MCF 10A (cell line): Measurements from ENCODE around the gene SDK1. TPM values are rescaled to one million over a fixed set of nuclear protein-coding genes. Genes with fewer than 3 reads are reported as not detected.

Source experiments
- BruUV-seq: library from RNA; stranded (reverse); fragments of 400-500 nt; replicated peaks from 2 replicates; lab custom pipeline; 2021; lab: Mats Ljungman, UMichigan
- CTCF ChIA-PET: fragments of 300-600 bp; sonication (Branson Sonifier 250); formaldehyde crosslinking; extraction: SDS; loops from one replicate; lab custom pipeline; 2021; ENCODE audit warnings: antibody characterized with exemption, inconsistent platforms; lab: Yijun Ruan, JAX
- POLR2A ChIA-PET: fragments of 300-600, 350-650 bp; sonication (Branson Sonifier 250); formaldehyde crosslinking; extraction: SDS; loops from one replicate; lab custom pipeline; 2020; ENCODE audit warnings: antibody characterized with exemption, inconsistent platforms; lab: Yijun Ruan, JAX
- DNase-seq: peaks from one replicate; pipeline ENCODE4 v3.0.0-alpha.2; 2018; ENCODE audit not compliant: unreplicated experiment
- H3K27ac Mint-ChIP-seq: one replicate; pipeline ENCODE4 v1.8.0; 2022; ENCODE audit warnings: mild to moderate bottlenecking, low read depth, mixed read lengths; ENCODE audit not compliant: unreplicated experiment
- H3K27me3 Mint-ChIP-seq: one replicate; pipeline ENCODE4 v1.8.0; 2022; ENCODE audit warnings: mixed read lengths; ENCODE audit not compliant: insufficient read depth, unreplicated experiment
- H3K36me3 Mint-ChIP-seq: one replicate; pipeline ENCODE4 v1.8.0; 2022; ENCODE audit warnings: mild to moderate bottlenecking, moderate library complexity, mixed read lengths; ENCODE audit not compliant: insufficient read depth, unreplicated experiment
- H3K4me1 Mint-ChIP-seq: one replicate; pipeline ENCODE4 v1.8.0; 2022; ENCODE audit warnings: mixed read lengths; ENCODE audit not compliant: insufficient read depth, unreplicated experiment
- H3K4me3 Mint-ChIP-seq: one replicate; pipeline ENCODE4 v1.8.0; 2022; ENCODE audit warnings: mild to moderate bottlenecking, moderate library complexity, mixed read lengths; ENCODE audit not compliant: unreplicated experiment
- H3K9me3 Mint-ChIP-seq: one replicate; pipeline ENCODE4 v1.8.0; 2022; ENCODE audit warnings: mixed read lengths; ENCODE audit not compliant: unreplicated experiment
- intact Hi-C: fragments of 100-400 bp; cut with micrococcal nuclease; formaldehyde crosslinking; loops from 2 replicates; pipeline ENCODE4 v1.14.1; 2022
- total RNA-seq: library from RNA; stranded (reverse); gene quantifications from 2 replicates; pipeline ENCODE4 v1.2.3, GENCODE V29; 2022
- TF ChIP-seq, protein P1 (sequence below): fragments of 200-600 bp; IDR thresholded peaks from one replicate; pipeline ENCODE4 v1.8.0; 2022; ENCODE audit warnings: antibody characterized with exemption, mild to moderate bottlenecking; ENCODE audit not compliant: unreplicated experiment

SDK1 gene
- total RNA-seq, 1 experiment from 2014 or later: 3.3 TPM

GRCh38 chr7:4097001-4097609, 796.1 kb downstream of the SDK1 start:
- ChIA-PET POLR2A (no interaction called here), CTCF (interaction anchor here (0.5 to 0.6 kb wide), 2 partner anchors 19 to 351 kb away, joined by 3 to 5 read pairs; no protein-coding TSS in a partner anchor)
- no peak overlapping the region for H3K4me3 Mint-ChIP-seq
- no peak overlapping the region for H3K27ac Mint-ChIP-seq
- intact Hi-C loops: no loop called here
- BruUV-seq: no TSS peak
- TF ChIP-seq, protein P1, sequence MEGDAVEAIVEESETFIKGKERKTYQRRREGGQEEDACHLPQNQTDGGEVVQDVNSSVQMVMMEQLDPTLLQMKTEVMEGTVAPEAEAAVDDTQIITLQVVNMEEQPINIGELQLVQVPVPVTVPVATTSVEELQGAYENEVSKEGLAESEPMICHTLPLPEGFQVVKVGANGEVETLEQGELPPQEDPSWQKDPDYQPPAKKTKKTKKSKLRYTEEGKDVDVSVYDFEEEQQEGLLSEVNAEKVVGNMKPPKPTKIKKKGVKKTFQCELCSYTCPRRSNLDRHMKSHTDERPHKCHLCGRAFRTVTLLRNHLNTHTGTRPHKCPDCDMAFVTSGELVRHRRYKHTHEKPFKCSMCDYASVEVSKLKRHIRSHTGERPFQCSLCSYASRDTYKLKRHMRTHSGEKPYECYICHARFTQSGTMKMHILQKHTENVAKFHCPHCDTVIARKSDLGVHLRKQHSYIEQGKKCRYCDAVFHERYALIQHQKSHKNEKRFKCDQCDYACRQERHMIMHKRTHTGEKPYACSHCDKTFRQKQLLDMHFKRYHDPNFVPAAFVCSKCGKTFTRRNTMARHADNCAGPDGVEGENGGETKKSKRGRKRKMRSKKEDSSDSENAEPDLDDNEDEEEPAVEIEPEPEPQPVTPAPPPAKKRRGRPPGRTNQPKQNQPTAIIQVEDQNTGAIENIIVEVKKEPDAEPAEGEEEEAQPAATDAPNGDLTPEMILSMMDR: no peak
- no peaks in the 10 kb centered on the region for H3K27me3 Mint-ChIP-seq
- H3K4me1 Mint-ChIP-seq: no peaks in the 10 kb centered on the region
- no peaks in the 10 kb centered on the region for H3K9me3 Mint-ChIP-seq
- H3K36me3 Mint-ChIP-seq: no peaks in the 10 kb centered on the region
- DNase-seq: no peak

GRCh38 chr7:4098169-4098568, 797.1 kb downstream of the SDK1 start:
- BruUV-seq: no TSS peak
- H3K9me3 Mint-ChIP-seq: no peaks in the 10 kb centered on the region
- H3K4me3 Mint-ChIP-seq: no peak overlapping the region
- intact Hi-C loops: no loop called here
- H3K27me3 Mint-ChIP-seq: no peaks in the 10 kb centered on the region
- no peak overlapping the region for H3K27ac Mint-ChIP-seq
- TF ChIP-seq, protein P1: no peak
- no peak for DNase-seq
- CTCF ChIA-PET: no interaction called here
- POLR2A ChIA-PET: no interaction called here
- no peaks in the 10 kb centered on the region for H3K36me3 Mint-ChIP-seq
- H3K4me1 Mint-ChIP-seq: peaks cover under 1% of the 10 kb centered on the region

DNA sequence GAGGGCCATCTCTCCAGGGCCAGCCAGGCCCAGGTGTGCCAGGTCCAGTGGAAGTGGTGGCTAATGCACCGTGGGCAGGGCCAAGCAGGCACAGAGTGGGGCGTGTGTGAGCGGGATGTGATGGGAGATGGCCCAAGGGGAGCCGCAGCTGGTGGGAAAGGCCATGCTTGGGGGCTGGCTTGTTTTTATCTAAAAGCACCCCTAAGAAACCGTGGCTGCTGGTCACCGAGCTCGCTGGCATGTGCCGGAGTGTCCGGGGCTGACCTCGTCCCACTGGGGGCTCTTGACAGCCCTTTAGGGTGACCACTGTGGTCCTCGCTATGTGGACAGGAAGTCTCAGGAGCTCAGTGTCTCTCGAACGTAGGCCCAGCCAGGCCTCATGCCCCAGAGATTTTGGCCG, 798.6 kb downstream of the SDK1 start:
- H3K9me3 Mint-ChIP-seq: no peaks in the 10 kb centered on the region
- no TSS peak for BruUV-seq
- H3K36me3 Mint-ChIP-seq: no peaks in the 10 kb centered on the region
- TF ChIP-seq, protein P1: no peak
- intact Hi-C loops: loop anchor here (5.0 kb wide), 1 partner anchor 378 kb away; no protein-coding TSS in a partner anchor
- no peak overlapping the region for H3K4me3 Mint-ChIP-seq
- no peak for DNase-seq
- ChIA-PET POLR2A (no interaction called here), CTCF (no interaction called here)
- H3K27me3 Mint-ChIP-seq: no peaks in the 10 kb centered on the region
- H3K27ac Mint-ChIP-seq: no peak overlapping the region
- H3K4me1 Mint-ChIP-seq: peaks cover 5% of the 10 kb centered on the region

DNA sequence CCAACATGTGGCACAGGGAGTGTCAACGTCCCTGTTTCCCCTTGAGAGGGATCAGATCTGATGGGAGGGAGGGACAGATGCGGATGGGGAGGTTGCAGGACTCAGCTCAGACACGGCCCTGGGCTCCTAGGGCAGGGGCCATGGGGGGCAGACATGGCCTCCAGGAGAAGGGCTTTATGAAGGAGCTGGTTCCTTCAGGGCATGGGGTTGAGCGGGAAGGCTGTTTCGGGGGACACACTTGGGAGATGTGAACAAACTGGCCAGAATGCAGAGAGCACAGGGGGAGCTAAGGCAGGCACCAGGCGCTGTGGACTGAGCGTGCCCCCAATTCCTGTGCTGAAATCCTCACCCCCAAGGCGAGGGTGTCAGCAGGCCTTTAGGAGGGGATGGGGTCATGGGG, 799.1 kb downstream of the SDK1 start:
- Mint-ChIP-seq H3K27ac (no peak overlapping the region), H3K9me3 (no peaks in the 10 kb centered on the region), H3K4me3 (no peak overlapping the region), H3K36me3 (no peaks in the 10 kb centered on the region), H3K27me3 (no peaks in the 10 kb centered on the region), H3K4me1 (peaks cover 5% of the 10 kb centered on the region)
- ChIA-PET CTCF (no interaction called here), POLR2A (no interaction called here)
- TF ChIP-seq, protein P1: no peak
- BruUV-seq: no TSS peak
- DNase-seq: no peak
- intact Hi-C loops: loop anchor here (5.0 kb wide), 1 partner anchor 377 kb away; no protein-coding TSS in a partner anchor
